HG02571 (cell line): ENCODE results near the gene KATNB1.

Source experiments
- ATAC-seq: cut with Tn5 transposase; IDR thresholded peaks from one replicate; pipeline ENCODE4 v1.9.1; 2021; ENCODE audit warnings: mild to moderate bottlenecking, moderate library complexity; ENCODE audit not compliant: unreplicated experiment

The KATNB1 gene

GRCh38 chr16:57755726-57756423 lies 20.3 kb downstream of the KATNB1 start:
- no peak for ATAC-seq

GRCh38 chr16:57756424-57757325 lies 21.1 kb downstream of the KATNB1 start:
- ATAC-seq = no peak

GRCh38 chr16:57757326-57757786 lies 21.8 kb downstream of the KATNB1 start:
- ATAC-seq = peak; percentile 76

- ATAC-seq = no peak
Measured at GRCh38 chr16:57757883-57758282, 22.3 kb downstream of the KATNB1 start.

GRCh38 chr16:57758331-57759117 lies 23.0 kb downstream of the KATNB1 start:
- ATAC-seq = no peak

- no peak for ATAC-seq
Measured at GRCh38 chr16:57759131-57759530, 23.6 kb downstream of the KATNB1 start.

- ATAC-seq = no peak
Measured at GRCh38 chr16:57759541-57760356, 24.2 kb downstream of the KATNB1 start.

GRCh38 chr16:57760357-57761160 lies 25.0 kb downstream of the KATNB1 start:
- no peak for ATAC-seq

- ATAC-seq = no peak
Measured at GRCh38 chr16:57761301-57761700, 25.7 kb downstream of the KATNB1 start.

GRCh38 chr16:57761957-57762356 lies 26.4 kb downstream of the KATNB1 start:
- no peak for ATAC-seq

- no peak for ATAC-seq
Measured at GRCh38 chr16:57762365-57763040, 26.9 kb downstream of the KATNB1 start.

GRCh38 chr16:57763285-57764005 lies 27.9 kb downstream of the KATNB1 start:
- no peak for ATAC-seq

GRCh38 chr16:57764006-57764340 lies 28.4 kb downstream of the KATNB1 start:
- ATAC-seq = no peak

GRCh38 chr16:57764341-57765159 lies 29.0 kb downstream of the KATNB1 start:
- ATAC-seq = no peak

- ATAC-seq = no peak
Measured at GRCh38 chr16:57765160-57765728, 29.7 kb downstream of the KATNB1 start.

- ATAC-seq = no peak
Measured at GRCh38 chr16:57766714-57767348, 31.3 kb downstream of the KATNB1 start.
